NCI-H1417 (cell line): ENCODE results near the gene KCNAB1.
"Not testable (repeated sequence)": the region's sequence is repeated elsewhere in the genome, so short reads cannot be mapped to it uniquely, and the experiment has no call there.

Source experiments
- DNase-seq, 3 experiments: peaks; one replicate each; lab custom pipeline; 2025; lab: John Stamatoyannopoulos, UW

The KCNAB1 gene

DNA sequence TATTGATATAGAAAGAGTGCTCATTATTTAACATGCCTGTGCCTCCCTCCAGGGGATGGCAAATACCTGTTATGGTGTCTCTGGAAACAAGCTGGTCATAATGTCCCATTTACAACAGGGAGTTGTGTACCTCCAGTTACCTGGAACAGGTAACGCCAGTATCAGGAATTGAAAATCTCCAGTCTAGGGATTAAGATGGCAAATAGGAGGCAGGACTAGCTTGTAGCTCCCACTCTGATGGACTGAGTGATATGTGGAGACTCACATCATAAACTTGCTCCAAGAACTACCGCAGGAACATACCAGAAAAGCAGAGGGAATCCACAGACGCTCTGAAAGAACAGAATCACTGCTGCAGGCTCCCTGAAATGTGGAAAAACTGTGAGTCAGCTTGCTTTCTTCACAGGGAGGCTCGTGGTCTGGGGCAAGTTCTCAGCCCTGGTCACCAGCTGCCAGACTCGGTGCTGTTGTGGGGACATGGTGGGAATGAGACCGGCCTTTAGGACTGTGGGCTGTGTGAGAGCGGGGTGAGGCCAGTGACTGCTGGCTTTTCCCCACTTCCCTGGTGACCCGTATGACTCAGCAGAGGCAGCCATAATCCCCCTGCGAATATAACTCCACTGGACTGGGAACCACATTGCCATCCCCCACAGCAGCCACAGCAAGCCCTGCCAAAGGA, 97.4 kb downstream of the KCNAB1 start:
- peak in 1 of 3 experiments; percentile 49 for DNase-seq

DNA sequence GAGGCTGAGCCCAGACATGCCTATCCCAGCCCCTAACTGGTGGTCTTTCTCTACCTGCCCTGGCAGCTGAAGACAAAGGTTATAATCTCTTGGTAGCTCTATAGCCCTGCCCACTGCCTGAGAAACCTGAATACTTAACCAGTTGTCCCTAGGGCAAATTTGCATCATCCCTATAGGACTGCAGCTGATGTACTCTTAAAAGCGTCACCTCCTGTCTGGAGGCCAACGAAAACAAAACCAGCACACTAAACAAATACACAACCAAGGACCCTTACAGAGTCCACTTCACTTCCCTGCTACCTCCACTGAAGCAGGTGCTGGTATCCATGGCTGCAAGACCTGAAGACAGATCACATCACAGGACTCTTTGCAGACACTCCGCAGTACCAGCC, 98.0 kb downstream of the KCNAB1 start:
- DNase-seq = peak; percentile 61 to 92 (median 70)

- peak in 1 of 3 experiments; percentile 48 for DNase-seq
These were observed 102.0 kb downstream of the KCNAB1 start for GRCh38 chr3:156222381-156222780.

DNA sequence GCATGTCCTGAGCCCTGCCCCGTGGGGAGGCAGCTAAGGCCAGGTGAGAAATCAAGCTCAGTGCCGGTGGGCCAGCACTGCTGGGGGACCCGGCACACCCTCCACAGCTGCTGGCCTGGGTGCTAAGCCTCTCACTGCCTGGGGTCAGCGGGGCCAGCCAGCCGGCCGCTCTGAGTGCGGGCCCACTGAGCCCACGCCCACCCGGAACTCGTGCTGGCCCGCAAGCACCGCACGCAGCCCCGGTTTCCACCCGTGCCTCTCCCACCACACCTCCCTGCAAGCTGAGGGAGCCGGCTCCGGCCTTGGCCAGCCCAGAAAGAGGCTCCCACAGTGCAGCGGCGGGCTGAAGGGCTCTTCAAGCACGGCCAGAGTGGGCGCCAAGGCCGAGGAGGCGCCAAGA, 103.7 kb downstream of the KCNAB1 start:
- not testable (repeated sequence) for DNase-seq

GRCh38 chr3:156226676-156227420, 106.5 kb downstream of the KCNAB1 start:
- peak in 1 of 3 experiments; percentile 33 for DNase-seq

- no peak for DNase-seq
These were observed 107.3 kb downstream of the KCNAB1 start for GRCh38 chr3:156227704-156228103.

DNA sequence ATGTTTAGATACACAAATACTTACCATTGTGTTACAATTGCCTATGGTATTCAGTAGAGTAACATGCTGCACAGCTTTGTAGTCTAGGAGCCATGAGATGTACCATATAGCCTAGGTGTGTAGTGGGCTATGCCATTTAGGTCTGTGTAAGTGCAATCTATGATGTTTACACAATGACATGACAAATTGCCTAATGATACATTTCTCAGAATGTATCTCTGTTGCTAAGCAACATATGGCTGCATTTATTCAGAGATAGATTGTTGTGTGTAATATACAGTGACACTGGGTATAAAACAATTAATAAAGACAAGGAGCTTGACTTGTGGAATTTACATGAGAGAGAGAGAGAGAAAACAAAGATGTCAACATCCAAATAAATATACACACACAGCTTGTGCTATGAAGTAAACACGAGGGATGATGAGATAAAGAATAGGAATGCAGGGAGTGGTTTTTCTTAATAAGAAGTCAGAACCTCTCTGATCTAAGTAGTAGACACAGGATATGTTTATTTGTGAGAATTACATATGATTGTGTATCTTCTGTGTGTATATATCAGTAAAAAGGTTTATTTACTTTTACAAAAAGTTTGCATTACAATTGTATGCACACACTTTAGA, 110.0 kb downstream of the KCNAB1 start:
- DNase-seq = peak in 2 of 3 experiments; percentile 75 to 97

DNA sequence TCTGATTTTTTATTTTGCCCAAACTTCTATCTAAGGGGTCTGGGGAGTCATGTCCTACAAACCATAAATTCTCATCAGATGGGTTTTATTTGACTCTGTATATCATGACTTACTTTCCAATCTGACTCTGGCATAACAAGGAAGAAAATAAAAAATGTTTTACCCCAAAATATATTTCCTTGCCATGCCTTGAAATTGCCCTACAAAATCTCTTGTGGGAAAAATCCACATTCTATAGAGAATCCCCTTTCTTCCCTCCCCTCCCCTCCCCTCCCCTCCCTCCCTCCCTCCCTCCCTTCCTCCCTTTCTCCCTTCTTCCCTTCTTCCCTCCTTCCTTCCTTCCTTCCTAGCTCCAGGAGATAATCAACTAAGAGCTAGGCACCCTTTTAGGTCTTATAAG, 110.8 kb downstream of the KCNAB1 start:
- DNase-seq = not testable (repeated sequence)

GRCh38 chr3:156233876-156234275, 113.5 kb downstream of the KCNAB1 start:
- DNase-seq = no peak

DNA sequence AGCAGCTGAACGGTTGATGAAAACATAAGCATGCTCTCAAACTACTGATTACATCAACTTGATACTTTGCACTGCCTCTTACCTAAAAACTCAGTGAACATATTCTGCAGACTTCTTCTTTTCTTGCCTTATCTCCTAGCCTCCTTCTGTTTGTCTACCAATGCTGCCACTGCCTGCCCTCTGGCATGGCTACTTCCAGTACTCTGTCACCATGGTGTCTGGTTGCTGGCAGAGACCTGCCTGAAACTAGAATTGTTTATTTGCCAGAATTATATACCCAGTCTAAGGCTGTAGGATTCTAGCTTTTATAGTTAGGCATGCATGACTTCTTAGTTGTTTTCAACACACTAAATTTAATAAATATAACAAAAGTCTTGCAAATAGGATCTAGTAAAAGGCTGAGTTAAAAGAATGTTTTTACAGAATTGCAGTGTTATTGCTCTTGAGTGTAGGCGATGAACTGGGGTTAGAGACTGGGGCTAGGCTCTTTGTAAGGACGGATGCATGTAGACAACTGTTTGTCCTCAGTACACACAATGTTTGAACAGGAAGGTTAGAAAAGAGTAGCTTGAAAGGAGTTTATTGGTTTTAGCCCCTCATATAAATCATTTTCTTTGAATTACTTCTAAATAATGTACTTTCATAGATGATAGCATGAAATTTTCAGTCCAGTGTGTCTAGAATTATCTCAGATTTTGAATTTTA, 116.3 kb downstream of the KCNAB1 start:
- peak in 1 of 3 experiments; percentile 55 for DNase-seq

DNA sequence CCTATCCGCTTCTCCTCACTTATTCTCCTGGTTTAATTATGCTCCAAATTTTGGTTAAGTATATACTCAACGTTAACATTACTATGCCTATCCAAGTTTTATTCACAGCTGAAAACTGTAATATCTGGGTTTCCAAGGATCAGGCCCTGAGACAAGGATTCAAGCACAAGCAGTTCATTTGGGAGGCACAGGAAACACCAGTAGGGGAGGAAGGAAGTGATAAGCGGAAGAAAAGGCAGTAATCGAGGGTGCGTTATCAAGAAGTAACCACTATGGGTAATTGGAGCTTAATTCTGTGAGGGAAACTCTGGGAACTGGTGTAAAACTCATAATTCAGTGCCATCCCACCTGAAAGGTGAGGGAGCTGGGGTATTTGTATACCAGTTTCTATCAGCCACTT, 120.3 kb downstream of the KCNAB1 start:
- DNase-seq = no peak

GRCh38 chr3:156246961-156247725, 126.8 kb downstream of the KCNAB1 start:
- no peak for DNase-seq

- no peak for DNase-seq
These were observed 130.2 kb downstream of the KCNAB1 start for GRCh38 chr3:156250550-156250949.

DNA sequence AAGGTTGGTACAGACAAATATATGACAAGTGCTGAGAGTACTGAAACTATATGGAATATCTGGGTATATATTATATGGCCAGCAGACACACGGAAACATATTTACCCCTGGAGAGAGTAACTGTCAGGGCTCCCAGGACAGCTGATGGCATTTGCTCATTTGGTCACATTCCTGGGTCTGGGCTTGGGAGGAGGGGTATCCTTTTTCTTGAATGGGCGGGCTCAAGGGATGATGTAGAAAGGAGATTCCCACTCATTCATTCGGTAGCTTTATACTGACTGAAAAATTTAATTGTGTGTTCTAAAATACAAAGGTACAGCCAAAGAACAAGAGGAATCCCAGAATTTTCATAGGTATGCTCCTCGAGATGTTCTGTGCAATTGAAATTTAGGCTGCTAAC, 131.0 kb downstream of the KCNAB1 start:
- DNase-seq = no peak

DNA sequence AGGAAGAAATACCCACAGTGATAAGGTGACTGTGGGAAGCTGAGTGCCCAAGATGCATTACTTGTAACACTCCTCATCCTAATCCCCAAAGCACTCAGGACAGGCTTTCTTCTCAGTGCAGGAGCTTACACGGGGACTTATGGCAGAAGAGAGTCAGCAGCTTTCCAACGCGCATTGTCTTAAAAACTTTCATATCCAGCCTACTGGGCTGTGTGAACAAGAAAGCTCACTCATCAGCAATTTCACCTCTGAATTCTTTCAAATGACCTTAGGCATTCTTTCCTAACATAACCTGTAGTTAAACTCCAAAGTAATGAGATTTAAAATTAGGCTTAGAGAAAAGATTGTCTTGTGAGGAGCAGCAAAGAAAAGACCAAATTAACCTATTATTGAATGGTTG, 132.3 kb downstream of the KCNAB1 start:
- no peak for DNase-seq

- DNase-seq = no peak
These were observed 132.8 kb downstream of the KCNAB1 start for GRCh38 chr3:156253150-156253549.

- peak in 1 of 3 experiments; percentile 4 for DNase-seq
These were observed 135.9 kb downstream of the KCNAB1 start for GRCh38 chr3:156256256-156256655.

GRCh38 chr3:156256945-156257344, 136.6 kb downstream of the KCNAB1 start:
- DNase-seq = no peak

GRCh38 chr3:156258301-156258700, 137.9 kb downstream of the KCNAB1 start:
- no peak for DNase-seq

DNA sequence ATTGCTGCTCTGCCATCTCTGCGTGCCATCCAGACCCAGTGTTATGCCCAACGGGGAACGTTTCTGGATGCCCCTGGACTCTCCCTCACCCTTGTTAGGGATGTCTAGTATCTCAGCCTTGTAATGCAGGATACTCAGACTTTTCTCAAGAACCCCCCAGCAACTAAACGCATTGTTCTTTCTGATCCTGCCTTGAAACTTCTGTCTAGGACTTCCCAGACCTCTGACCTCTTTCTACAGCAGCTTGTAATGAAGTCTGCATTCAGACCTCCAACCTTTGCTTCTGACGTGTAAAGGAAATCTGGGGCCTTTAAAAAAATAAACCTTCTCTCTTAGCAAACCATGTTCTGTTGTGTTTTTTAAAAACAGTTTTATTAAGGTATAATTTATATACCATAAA, 139.5 kb downstream of the KCNAB1 start:
- DNase-seq = no peak

DNA sequence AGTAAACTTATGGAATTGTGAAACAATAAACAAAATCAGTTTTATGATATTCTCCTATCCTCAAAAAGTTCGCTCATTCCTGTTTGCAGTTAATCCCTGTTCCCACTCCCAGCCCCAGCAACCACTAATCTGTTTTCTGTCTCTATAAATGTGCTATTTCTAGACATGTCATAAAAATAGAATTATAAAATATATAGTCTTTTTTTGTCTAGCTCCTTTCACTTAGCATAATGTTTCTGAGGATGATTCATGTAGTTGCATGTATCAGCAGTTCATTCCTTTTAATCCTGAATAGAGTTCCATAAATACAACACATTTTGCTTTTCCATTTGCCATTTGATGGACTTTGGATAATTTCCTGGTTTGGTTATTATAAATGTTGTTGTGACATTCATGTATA, 140.0 kb downstream of the KCNAB1 start:
- no peak for DNase-seq

DNA sequence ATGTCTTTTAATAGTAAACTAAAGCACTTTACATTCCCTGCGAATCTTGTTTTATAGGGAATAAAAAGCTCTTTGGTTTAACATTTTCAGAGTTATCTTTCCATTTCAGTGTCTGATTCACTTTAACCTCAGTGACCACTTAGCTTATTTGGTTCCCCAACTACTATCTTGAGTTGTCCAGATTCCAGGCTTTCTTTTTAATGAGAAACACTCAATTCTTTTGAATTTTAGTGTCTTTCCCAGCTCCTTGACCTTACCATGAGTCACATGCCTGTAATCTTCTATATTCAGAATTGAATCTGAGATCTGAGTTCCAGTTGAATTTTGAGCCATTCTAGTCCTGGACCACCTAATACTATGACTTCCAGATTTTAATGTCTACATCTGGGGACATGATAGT, 144.4 kb downstream of the KCNAB1 start:
- DNase-seq = no peak
